GM10266 (cell line): ENCODE data around the gene PTGER2.

Experiments
- DNase-seq: peaks from one replicate; pipeline ENCODE4 v3.0.0; 2012; ENCODE audit errors: extremely low spot score
- CTCF ChIP-seq: IDR thresholded peaks from 2 replicates; pipeline ENCODE4 v1.5.1; 2012; ENCODE audit warnings: mild to moderate bottlenecking, low read depth; ENCODE audit not compliant: control insufficient read depth, insufficient read depth; ENCODE audit errors: missing control alignments

The PTGER2 gene

DNA sequence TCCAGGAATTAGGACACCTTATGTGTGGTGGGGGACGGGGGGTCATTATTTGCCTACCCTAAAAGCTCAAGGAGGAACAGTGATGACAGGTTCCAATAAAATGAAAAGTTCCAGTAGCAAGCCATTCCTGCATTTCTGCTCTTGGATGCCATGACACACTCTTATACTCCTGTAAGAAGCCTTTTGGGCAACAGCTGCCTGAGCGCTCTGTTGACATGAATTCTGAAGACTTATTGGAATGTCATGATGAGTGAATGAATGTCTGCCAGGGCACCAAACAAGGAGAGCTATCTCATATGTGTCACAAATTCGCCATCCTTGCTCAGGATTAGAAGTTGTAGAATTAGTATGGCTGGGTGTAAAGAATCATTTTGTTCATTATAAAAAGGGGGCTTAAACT is 36.3 kb downstream of the PTGER2 start:
- no peak for DNase-seq
- no peak for TF ChIP-seq CTCF

DNA sequence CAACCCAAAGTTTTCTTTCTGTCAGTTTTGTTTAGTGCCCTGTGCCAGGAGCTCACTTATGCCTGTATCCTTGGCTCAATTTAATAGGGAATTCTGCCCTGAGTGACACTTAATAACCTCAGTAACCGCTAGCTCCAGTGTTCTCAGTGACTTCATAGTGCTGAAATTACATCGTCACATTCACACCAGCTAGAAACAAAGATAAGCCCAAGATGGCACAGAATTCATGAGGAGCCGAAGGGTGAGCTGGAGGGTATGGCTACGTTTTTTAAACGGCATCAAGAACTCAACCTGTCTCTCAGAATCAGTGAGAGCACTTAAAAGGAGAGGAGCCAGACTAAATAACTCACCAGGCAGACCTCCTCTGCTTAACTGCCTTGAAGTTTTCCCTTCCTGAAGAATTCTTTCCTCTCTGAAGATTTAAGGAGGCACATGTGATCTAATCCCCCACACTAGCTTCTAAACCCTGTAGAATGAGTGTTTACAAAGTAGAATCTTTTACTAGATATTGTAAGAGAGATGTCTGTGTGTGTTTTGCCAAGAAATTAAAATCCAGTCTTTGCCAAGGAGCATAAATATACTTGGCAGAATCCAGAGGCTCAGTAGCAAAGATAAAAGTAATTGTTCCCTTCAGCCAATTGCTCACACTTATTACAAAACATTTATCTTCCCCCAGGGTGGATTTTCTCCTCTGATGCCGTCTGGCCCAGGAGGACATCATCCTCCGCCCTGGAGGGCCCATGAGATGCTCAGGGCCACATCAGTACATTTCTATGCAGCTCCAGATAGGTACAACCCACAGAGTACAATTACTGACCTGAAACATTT is 37.3 kb downstream of the PTGER2 start:
- DNase-seq: no peak
- no peak for TF ChIP-seq CTCF

- DNase-seq: no peak
- TF ChIP-seq CTCF: no peak
These were observed 38.0 kb downstream of the PTGER2 start for GRCh38 chr14:52352061-52352491.

- no peak for DNase-seq
- no peak for TF ChIP-seq CTCF
These were observed 38.5 kb downstream of the PTGER2 start for GRCh38 chr14:52352569-52352968.

DNA sequence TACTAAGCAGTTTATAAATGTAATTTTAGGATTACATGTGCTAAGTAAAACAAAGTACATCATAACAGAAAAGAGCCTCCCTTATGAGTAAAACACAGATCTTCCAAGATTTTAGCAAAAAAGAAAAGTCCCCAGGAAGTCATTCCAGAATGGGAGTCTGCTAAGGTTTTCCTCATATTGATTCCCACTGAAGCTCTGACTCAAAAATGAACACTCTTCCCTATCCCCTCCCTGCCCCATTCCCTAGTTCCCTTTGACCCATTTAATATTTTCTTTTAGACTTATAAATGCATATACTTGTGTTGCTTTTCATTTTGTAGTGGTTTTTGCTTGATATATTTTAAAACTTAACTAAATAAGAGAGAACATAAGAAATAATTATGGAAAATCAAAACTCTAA is 40.1 kb downstream of the PTGER2 start:
- TF ChIP-seq CTCF: no peak
- DNase-seq: no peak

DNA sequence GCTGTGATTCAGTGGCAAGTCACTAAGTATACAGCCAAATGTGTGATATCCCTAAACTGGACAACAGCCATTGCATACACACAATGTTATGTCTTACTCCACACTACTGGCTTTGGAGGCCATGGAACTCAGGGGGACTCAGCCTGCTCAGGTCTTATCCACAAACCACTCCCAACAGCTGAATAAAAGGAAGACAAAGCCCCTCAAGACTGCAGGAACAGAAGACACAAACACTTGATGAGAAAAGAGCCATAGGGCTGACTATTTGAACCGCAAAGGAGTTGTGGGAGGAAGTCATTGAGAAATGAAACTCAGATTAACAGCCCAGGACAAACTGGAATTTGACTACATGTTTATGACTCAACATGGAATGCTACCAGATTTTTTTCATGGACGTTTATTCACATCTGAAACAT is 40.9 kb downstream of the PTGER2 start:
- DNase-seq: no peak
- no peak for TF ChIP-seq CTCF

GRCh38 chr14:52355526-52355925 is 41.4 kb downstream of the PTGER2 start:
- DNase-seq: no peak
- TF ChIP-seq CTCF: no peak
